Liver (tissue), 9 donors: Measurements from ENCODE around the gene ABCC1. TPM values are rescaled to one million over a fixed set of nuclear protein-coding genes. Genes with fewer than 3 reads are reported as not detected.
A peak's percentile ranks its signal among the peaks of the same experiment; 100 is the strongest.

Source experiments
- DNase-seq: peaks from one replicate; pipeline ENCODE4 v3.0.0-alpha.2; 2017; ENCODE audit warnings: low spot score
- H3K27ac ChIP-seq, 2 donors: one replicate each; pipeline ENCODE4 v1.7.0; 2013; ENCODE audit warnings: inconsistent platforms in 2 of 2, low read length in 2 of 2, control low read depth in 1 of 2, low read depth in 1 of 2, mild to moderate bottlenecking in 1 of 2
- H3K27me3 ChIP-seq, 4 donors: one replicate each; pipeline versions ENCODE4 v1.6.1 to v1.7.0; 2013; ENCODE audit warnings: low read length in 3 of 4, inconsistent platforms in 1 of 4, mild to moderate bottlenecking in 1 of 4, moderate library complexity in 1 of 4; ENCODE audit not compliant: control insufficient read depth in 4 of 4, insufficient read depth in 4 of 4
- H3K36me3 ChIP-seq, 4 donors: one replicate each; pipeline versions ENCODE4 v1.6.1 to v1.7.0; 2013; ENCODE audit warnings: low read length in 3 of 4, mild to moderate bottlenecking in 3 of 4, low read depth in 1 of 4, moderate library complexity in 1 of 4; ENCODE audit not compliant: control insufficient read depth in 4 of 4, insufficient read depth in 3 of 4
- H3K4me1 ChIP-seq, 4 donors: one replicate each; pipeline versions ENCODE4 v1.6.1 to v1.7.0; 2013; ENCODE audit warnings: low read length in 3 of 4, mild to moderate bottlenecking in 3 of 4, moderate library complexity in 1 of 4; ENCODE audit not compliant: control insufficient read depth in 4 of 4, insufficient read depth in 4 of 4
- H3K4me3 ChIP-seq, 3 donors: one replicate each; pipeline versions ENCODE4 v1.6.1 to v1.7.0; 2013; ENCODE audit warnings: low read length in 3 of 3, control low read depth in 1 of 3, low read depth in 1 of 3, mild to moderate bottlenecking in 1 of 3
- H3K9ac ChIP-seq, 2 donors: one replicate each; pipeline ENCODE4 v1.7.0; 2013; ENCODE audit warnings: low read length in 2 of 2, mild to moderate bottlenecking in 2 of 2, moderate library complexity in 2 of 2, control low read depth in 1 of 2, low read depth in 1 of 2
- H3K9me3 ChIP-seq, 4 donors: one replicate each; pipeline versions ENCODE4 v1.6.1 to v1.7.0; 2013; ENCODE audit warnings: low read length in 3 of 4; ENCODE audit not compliant: control insufficient read depth in 4 of 4
- CTCF ChIP-seq: fragments of 150-350 bp; IDR thresholded peaks from 2 replicates; pipeline ENCODE4 v1.5.1; 2017; ENCODE audit warnings: improper control_type of control experiment, low read depth, low read length; ENCODE audit not compliant: missing input control
- EGR1 ChIP-seq, 2 donors: IDR thresholded peaks; 2 replicates each; pipeline ENCODE4 v1.6.1; 2016 to 2018; ENCODE audit warnings: antibody characterized with exemption in 2 of 2, low read depth in 2 of 2
- FOXA1 ChIP-seq: IDR thresholded peaks from 2 replicates; pipeline ENCODE4 v1.6.1; 2016; ENCODE audit warnings: antibody characterized with exemption
- FOXA2 ChIP-seq: IDR thresholded peaks from 2 replicates; pipeline ENCODE4 v1.6.1; 2016; ENCODE audit warnings: antibody characterized with exemption
- GABPA ChIP-seq, 2 donors: IDR thresholded peaks in 1 of 2; conservative IDR thresholded peaks in 1 of 2; 2 replicates each; pipeline ENCODE4 v1.6.1; 2016; ENCODE audit warnings: antibody characterized with exemption in 2 of 2, mild to moderate bottlenecking in 1 of 2, moderate library complexity in 1 of 2
- HNF4A ChIP-seq, 2 donors: conservative IDR thresholded peaks; 2 replicates each; pipeline ENCODE4 v1.6.1; 2016; ENCODE audit warnings: antibody characterized with exemption in 2 of 2, mild to moderate bottlenecking in 2 of 2
- HNF4G ChIP-seq: IDR thresholded peaks from 2 replicates; pipeline ENCODE4 v1.6.1; 2016; ENCODE audit warnings: antibody characterized with exemption
- MAX ChIP-seq: IDR thresholded peaks from 2 replicates; pipeline ENCODE4 v1.6.1; 2016; ENCODE audit warnings: antibody characterized with exemption
- NR2F2 ChIP-seq: IDR thresholded peaks from 2 replicates; pipeline ENCODE4 v1.6.1; 2016; ENCODE audit warnings: antibody characterized with exemption
- RAD21 ChIP-seq, 2 donors: IDR thresholded peaks; 2 replicates each; pipeline ENCODE4 v1.6.1; 2016; ENCODE audit warnings: antibody characterized with exemption in 2 of 2, mild to moderate bottlenecking in 2 of 2
- REST ChIP-seq: IDR thresholded peaks from 2 replicates; pipeline ENCODE4 v1.6.1; 2016; ENCODE audit warnings: antibody characterized with exemption, mild to moderate bottlenecking
- RXRA ChIP-seq, 2 donors: IDR thresholded peaks; 2 replicates each; pipeline ENCODE4 v1.6.1; 2017 to 2018; ENCODE audit warnings: antibody characterized with exemption in 2 of 2, mild to moderate bottlenecking in 1 of 2
- SP1 ChIP-seq: IDR thresholded peaks from 2 replicates; pipeline ENCODE4 v1.6.1; 2018; ENCODE audit warnings: antibody characterized with exemption, mild to moderate bottlenecking
- TAF1 ChIP-seq: conservative IDR thresholded peaks from 2 replicates; pipeline ENCODE4 v1.6.1; 2016; ENCODE audit warnings: antibody characterized with exemption, mild to moderate bottlenecking
- YY1 ChIP-seq: IDR thresholded peaks from 2 replicates; pipeline ENCODE4 v1.6.1; 2016; ENCODE audit warnings: antibody characterized with exemption, mild to moderate bottlenecking
- ZBTB33 ChIP-seq: IDR thresholded peaks from 2 replicates; pipeline ENCODE4 v1.6.1; 2016; ENCODE audit warnings: antibody characterized with exemption
- WGBS: extraction: QIAGEN DNeasy Blood & Tissue Kit; methylation state at CpG from one replicate; pipeline ENCODE4 v1.1.7; 2013; 5-methylcytosine and 5-hydroxymethylcytosine counted together
- polyA plus RNA-seq, 2 donors: library from polyadenylated mRNA; stranded (reverse) in 1 of 2; unstranded in 1 of 2; fragments of 200-250 nt in 1 of 2; fragments of >200 nt in 1 of 2; fragmentation: Nextera tagmentation in 1 of 2; extraction: Ambion mirVana in 1 of 2; gene quantifications; one replicate each; pipeline versions ENCODE4 v1.2.1 to v1.2.3, GENCODE V29; 2013 to 2015
- total RNA-seq, 2 donors: library from RNA; depleted of rRNA; stranded (reverse); fragments of >200 nt; gene quantifications; one replicate each; pipeline ENCODE4 v1.2.3, GENCODE V29; 2014
- donor health status: healthy.
- donor health status: healthy.
- donor health status: healthy.
- donor health status: healthy.
- donor health status: healthy.

Gene ABCC1
- total and polyA plus RNA-seq, 4 donors = 0.85 to 7.7 (median 4.2) TPM

- WGBS = 51% methylated on average over 5 of the region's 5 CpGs
- H3K27me3 ChIP-seq = peaks cover 0 to 7% (median 2%) of the 10 kb centered on the region in 4 donors
- peaks cover 0 to 4% (median 2%) of the 10 kb centered on the region in 4 donors for H3K4me1 ChIP-seq
- no peak overlapping the region for H3K27ac ChIP-seq
- H3K9me3 ChIP-seq = no peaks in the 10 kb centered on the region
- H3K4me3 ChIP-seq = no peak overlapping the region
- no peak overlapping the region for H3K9ac ChIP-seq
- TF ChIP-seq MAX = no peak
- TF ChIP-seq SP1 = peak; percentile 32
- no peak for TF ChIP-seq GABPA (IDR thresholded peaks at IDR 0.05 in 1 of 2, conservative IDR thresholded peaks at IDR 0.05 in 1 of 2)
- peak; percentile 98 for TF ChIP-seq NR2F2
- peak in 1 of 2 donors; percentile 10 for TF ChIP-seq RAD21 (IDR thresholded peaks at IDR 0.05)
- TF ChIP-seq REST = no peak
- TF ChIP-seq FOXA1 = no peak
- peak; percentile 31 to 47 for TF ChIP-seq RXRA (IDR thresholded peaks at IDR 0.05)
- DNase-seq = no peak
- H3K36me3 ChIP-seq = no peaks in the 10 kb centered on the region
These were observed 2.9 kb downstream of the ABCC1 start for GRCh38 chr16:15952265-15952711.

GRCh38 chr16:15953477-15953876 lies 4.1 kb downstream of the ABCC1 start:
- Histone ChIP-seq H3K27me3 (peaks cover 0 to 7% (median 2%) of the 10 kb centered on the region in 4 donors), H3K9me3 (no peaks in the 10 kb centered on the region), H3K9ac (no peak overlapping the region), H3K4me1 (peaks cover 0 to 4% (median 2%) of the 10 kb centered on the region in 4 donors), H3K4me3 (no peak overlapping the region), H3K27ac (no peak overlapping the region), H3K36me3 (no peaks in the 10 kb centered on the region)
- WGBS = 86% methylated on average over 8 of the region's 8 CpGs
- no peak for TF ChIP-seq RAD21 (IDR thresholded peaks at IDR 0.05)
- no peak for TF ChIP-seq EGR1 (IDR thresholded peaks at IDR 0.05; ENCODE audit: low read depth in 2 of 2)
- no peak for TF ChIP-seq SP1
- no peak for TF ChIP-seq TAF1
- TF ChIP-seq HNF4G = no peak
- no peak for TF ChIP-seq CTCF
- TF ChIP-seq YY1 = no peak
- no peak for TF ChIP-seq FOXA1
- no peak for TF ChIP-seq ZBTB33
- TF ChIP-seq REST = no peak
- no peak for TF ChIP-seq MAX
- no peak for TF ChIP-seq FOXA2
- no peak for TF ChIP-seq HNF4A (conservative IDR thresholded peaks at IDR 0.05)
- no peak for DNase-seq
